ENCODE measurements around the gene GAK. TPM values are rescaled to one million over a fixed set of nuclear protein-coding genes. Genes with fewer than 3 reads are reported as not detected.

Gene GAK
- total and polyA plus RNA-seq, 4 donors, result 27.4 to 69.7 (median 47.0) TPM

- Histone ChIP-seq H3K9ac (ENCODE audit: low read depth in 1 of 2, low read length in 2 of 2) (no peak overlapping the region), H3K4me3 (ENCODE audit: low read depth in 1 of 3, low read length in 3 of 3) (no peak overlapping the region), H3K27me3 (ENCODE audit: control insufficient read depth in 4 of 4, insufficient read depth in 4 of 4, low read length in 3 of 4) (no peaks in the 10 kb centered on the region), H3K4me1 (ENCODE audit: control insufficient read depth in 4 of 4, insufficient read depth in 4 of 4, low read length in 3 of 4) (no peaks in the 10 kb centered on the region), H3K27ac (ENCODE audit: low read depth in 1 of 2, low read length in 2 of 2) (no peak overlapping the region), H3K9me3 (ENCODE audit: control insufficient read depth in 4 of 4, low read length in 3 of 4) (no peaks in the 10 kb centered on the region), H3K36me3 (ENCODE audit: control insufficient read depth in 4 of 4, insufficient read depth in 3 of 4, low read depth in 1 of 4, low read length in 3 of 4) (peaks cover 5 to 36% (median 12%) of the 10 kb centered on the region in 4 donors)
- WGBS, result 91% methylated on average over 18 of the region's 18 CpGs
- DNase-seq (ENCODE audit: low spot score), result no peak
- TF ChIP-seq, protein P1, sequence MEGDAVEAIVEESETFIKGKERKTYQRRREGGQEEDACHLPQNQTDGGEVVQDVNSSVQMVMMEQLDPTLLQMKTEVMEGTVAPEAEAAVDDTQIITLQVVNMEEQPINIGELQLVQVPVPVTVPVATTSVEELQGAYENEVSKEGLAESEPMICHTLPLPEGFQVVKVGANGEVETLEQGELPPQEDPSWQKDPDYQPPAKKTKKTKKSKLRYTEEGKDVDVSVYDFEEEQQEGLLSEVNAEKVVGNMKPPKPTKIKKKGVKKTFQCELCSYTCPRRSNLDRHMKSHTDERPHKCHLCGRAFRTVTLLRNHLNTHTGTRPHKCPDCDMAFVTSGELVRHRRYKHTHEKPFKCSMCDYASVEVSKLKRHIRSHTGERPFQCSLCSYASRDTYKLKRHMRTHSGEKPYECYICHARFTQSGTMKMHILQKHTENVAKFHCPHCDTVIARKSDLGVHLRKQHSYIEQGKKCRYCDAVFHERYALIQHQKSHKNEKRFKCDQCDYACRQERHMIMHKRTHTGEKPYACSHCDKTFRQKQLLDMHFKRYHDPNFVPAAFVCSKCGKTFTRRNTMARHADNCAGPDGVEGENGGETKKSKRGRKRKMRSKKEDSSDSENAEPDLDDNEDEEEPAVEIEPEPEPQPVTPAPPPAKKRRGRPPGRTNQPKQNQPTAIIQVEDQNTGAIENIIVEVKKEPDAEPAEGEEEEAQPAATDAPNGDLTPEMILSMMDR (IDR thresholded peaks at IDR 0.05; ENCODE audit: low read depth, low read length, missing input control), result no peak
- TF ChIP-seq, protein P2, sequence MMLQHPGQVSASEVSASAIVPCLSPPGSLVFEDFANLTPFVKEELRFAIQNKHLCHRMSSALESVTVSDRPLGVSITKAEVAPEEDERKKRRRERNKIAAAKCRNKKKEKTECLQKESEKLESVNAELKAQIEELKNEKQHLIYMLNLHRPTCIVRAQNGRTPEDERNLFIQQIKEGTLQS (IDR thresholded peaks at IDR 0.05), result no peak
- TF ChIP-seq MAX (IDR thresholded peaks at IDR 0.05), result no peak
- TF ChIP-seq EGR1 (IDR thresholded peaks at IDR 0.05; ENCODE audit: low read depth in 2 of 2), result no peak
- TF ChIP-seq, protein P3, sequence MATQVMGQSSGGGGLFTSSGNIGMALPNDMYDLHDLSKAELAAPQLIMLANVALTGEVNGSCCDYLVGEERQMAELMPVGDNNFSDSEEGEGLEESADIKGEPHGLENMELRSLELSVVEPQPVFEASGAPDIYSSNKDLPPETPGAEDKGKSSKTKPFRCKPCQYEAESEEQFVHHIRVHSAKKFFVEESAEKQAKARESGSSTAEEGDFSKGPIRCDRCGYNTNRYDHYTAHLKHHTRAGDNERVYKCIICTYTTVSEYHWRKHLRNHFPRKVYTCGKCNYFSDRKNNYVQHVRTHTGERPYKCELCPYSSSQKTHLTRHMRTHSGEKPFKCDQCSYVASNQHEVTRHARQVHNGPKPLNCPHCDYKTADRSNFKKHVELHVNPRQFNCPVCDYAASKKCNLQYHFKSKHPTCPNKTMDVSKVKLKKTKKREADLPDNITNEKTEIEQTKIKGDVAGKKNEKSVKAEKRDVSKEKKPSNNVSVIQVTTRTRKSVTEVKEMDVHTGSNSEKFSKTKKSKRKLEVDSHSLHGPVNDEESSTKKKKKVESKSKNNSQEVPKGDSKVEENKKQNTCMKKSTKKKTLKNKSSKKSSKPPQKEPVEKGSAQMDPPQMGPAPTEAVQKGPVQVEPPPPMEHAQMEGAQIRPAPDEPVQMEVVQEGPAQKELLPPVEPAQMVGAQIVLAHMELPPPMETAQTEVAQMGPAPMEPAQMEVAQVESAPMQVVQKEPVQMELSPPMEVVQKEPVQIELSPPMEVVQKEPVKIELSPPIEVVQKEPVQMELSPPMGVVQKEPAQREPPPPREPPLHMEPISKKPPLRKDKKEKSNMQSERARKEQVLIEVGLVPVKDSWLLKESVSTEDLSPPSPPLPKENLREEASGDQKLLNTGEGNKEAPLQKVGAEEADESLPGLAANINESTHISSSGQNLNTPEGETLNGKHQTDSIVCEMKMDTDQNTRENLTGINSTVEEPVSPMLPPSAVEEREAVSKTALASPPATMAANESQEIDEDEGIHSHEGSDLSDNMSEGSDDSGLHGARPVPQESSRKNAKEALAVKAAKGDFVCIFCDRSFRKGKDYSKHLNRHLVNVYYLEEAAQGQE (IDR thresholded peaks at IDR 0.05), result no peak
- no peak for TF ChIP-seq HNF4G (IDR thresholded peaks at IDR 0.05)
- TF ChIP-seq HNF4A (conservative IDR thresholded peaks at IDR 0.05), result no peak
- no peak for TF ChIP-seq RAD21 (IDR thresholded peaks at IDR 0.05)
- no peak for TF ChIP-seq RXRA (IDR thresholded peaks at IDR 0.05)
- no peak for TF ChIP-seq JUND (IDR thresholded peaks at IDR 0.05)
- TF ChIP-seq ZBTB33 (IDR thresholded peaks at IDR 0.05), result no peak
- no peak for TF ChIP-seq FOXA1 (IDR thresholded peaks at IDR 0.05)
- no peak for TF ChIP-seq SP1 (IDR thresholded peaks at IDR 0.05)
- no peak for TF ChIP-seq GABPA (IDR thresholded peaks at IDR 0.05 in 1 of 2, conservative IDR thresholded peaks at IDR 0.05 in 1 of 2)
- no peak for TF ChIP-seq NR2F2 (IDR thresholded peaks at IDR 0.05)
- no peak for TF ChIP-seq TAF1 (conservative IDR thresholded peaks at IDR 0.05)
- TF ChIP-seq FOXA2 (IDR thresholded peaks at IDR 0.05), result no peak
- no peak for TF ChIP-seq YY1 (IDR thresholded peaks at IDR 0.05)
Observed at GRCh38 chr4:850323-850945, 81.7 kb downstream of the GAK start.
